SU-DHL-6 (cell line): ENCODE measurements around the gene FSHR.

Experiments
- H2AFZ ChIP-seq: fragments of 200-600 bp; sonication (generic); 2 replicates; pipeline ENCODE4 v1.6.1; 2014; ENCODE audit warnings: low read depth, mild to moderate bottlenecking, moderate library complexity, mixed read lengths, antibody characterized with exemption, low read length; ENCODE audit not compliant: severe bottlenecking
- H3F3A ChIP-seq: fragments of 200-600 bp; shearing (Covaris generic); 2 replicates; pipeline ENCODE4 v1.6.0; 2016; ENCODE audit warnings: antibody characterized with exemption, mild to moderate bottlenecking; ENCODE audit not compliant: insufficient read depth
- H3K27ac ChIP-seq: fragments of 200-600 bp; sonication (generic); 2 replicates; pipeline ENCODE4 v1.5.1; 2016; ENCODE audit warnings: low read depth, mild to moderate bottlenecking, low read length, moderate library complexity, mixed read lengths
- H3K27me3 ChIP-seq: fragments of 200-600 bp; sonication (generic), shearing (Covaris generic); 2 replicates; pipeline ENCODE4 v1.6.0; 2014; ENCODE audit warnings: mild to moderate bottlenecking, low read length
- H3K36me3 ChIP-seq: fragments of 200-600 bp; sonication (generic); 2 replicates; pipeline ENCODE4 v1.6.1; 2014; ENCODE audit warnings: mild to moderate bottlenecking, low read length, mixed read lengths
- H3K4me2 ChIP-seq: fragments of 300-600, 200-600 bp; shearing (Covaris generic), sonication (generic); 2 replicates; pipeline ENCODE4 v1.6.0; 2014; ENCODE audit warnings: low read length, low read depth, mild to moderate bottlenecking; ENCODE audit not compliant: poor library complexity, severe bottlenecking
- H3K4me3 ChIP-seq: fragments of 200-600 bp; sonication (generic); 2 replicates; pipeline ENCODE4 v1.5.1; 2014; ENCODE audit warnings: antibody characterized with exemption, low read length, mild to moderate bottlenecking, mixed read lengths; ENCODE audit not compliant: insufficient read depth, poor library complexity, severe bottlenecking
- H3K79me2 ChIP-seq: fragments of 200-600 bp; sonication (generic); 2 replicates; pipeline ENCODE4 v1.6.1; 2014; ENCODE audit warnings: mild to moderate bottlenecking, low read length, moderate library complexity; ENCODE audit not compliant: insufficient read depth
- H3K9ac ChIP-seq: fragments of 200-600 bp; sonication (generic); 2 replicates; pipeline ENCODE4 v1.7.0; 2014; ENCODE audit warnings: mild to moderate bottlenecking, low read length
- H3K9me2 ChIP-seq: fragments of 200-600 bp; sonication (generic); replicated peaks from 2 replicates; pipeline ENCODE4 v1.6.1; 2014; ENCODE audit warnings: low read length; ENCODE audit not compliant: insufficient read depth
- H3K9me3 ChIP-seq: fragments of 200-600 bp; sonication (generic); 2 replicates; pipeline ENCODE4 v1.6.1; 2014; ENCODE audit warnings: low read length, mixed read lengths; ENCODE audit not compliant: insufficient read depth
- H4K20me1 ChIP-seq: fragments of 200-600 bp; sonication (generic); 2 replicates; pipeline ENCODE4 v1.6.1; 2014; ENCODE audit warnings: low read depth, mild to moderate bottlenecking, antibody characterized with exemption, low read length, moderate library complexity, mixed read lengths
- EZH2phosphoT487 ChIP-seq: fragments of 200-600 bp; sonication (generic), shearing (Covaris generic); conservative IDR thresholded peaks from 2 replicates; pipeline ENCODE4 v1.6.1; 2018; ENCODE audit warnings: mild to moderate bottlenecking, antibody characterized with exemption, low read length, moderate library complexity, mixed read lengths
- TF ChIP-seq, protein P1 (sequence below): fragments of 200-600 bp; sonication (generic); IDR thresholded peaks from one replicate; pipeline ENCODE4 v1.5.1; 2017; ENCODE audit warnings: antibody characterized with exemption, mild to moderate bottlenecking, low read length, moderate library complexity; ENCODE audit not compliant: insufficient read depth, poor library complexity, severe bottlenecking

FSHR gene, protein sequence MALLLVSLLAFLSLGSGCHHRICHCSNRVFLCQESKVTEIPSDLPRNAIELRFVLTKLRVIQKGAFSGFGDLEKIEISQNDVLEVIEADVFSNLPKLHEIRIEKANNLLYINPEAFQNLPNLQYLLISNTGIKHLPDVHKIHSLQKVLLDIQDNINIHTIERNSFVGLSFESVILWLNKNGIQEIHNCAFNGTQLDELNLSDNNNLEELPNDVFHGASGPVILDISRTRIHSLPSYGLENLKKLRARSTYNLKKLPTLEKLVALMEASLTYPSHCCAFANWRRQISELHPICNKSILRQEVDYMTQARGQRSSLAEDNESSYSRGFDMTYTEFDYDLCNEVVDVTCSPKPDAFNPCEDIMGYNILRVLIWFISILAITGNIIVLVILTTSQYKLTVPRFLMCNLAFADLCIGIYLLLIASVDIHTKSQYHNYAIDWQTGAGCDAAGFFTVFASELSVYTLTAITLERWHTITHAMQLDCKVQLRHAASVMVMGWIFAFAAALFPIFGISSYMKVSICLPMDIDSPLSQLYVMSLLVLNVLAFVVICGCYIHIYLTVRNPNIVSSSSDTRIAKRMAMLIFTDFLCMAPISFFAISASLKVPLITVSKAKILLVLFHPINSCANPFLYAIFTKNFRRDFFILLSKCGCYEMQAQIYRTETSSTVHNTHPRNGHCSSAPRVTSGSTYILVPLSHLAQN

DNA sequence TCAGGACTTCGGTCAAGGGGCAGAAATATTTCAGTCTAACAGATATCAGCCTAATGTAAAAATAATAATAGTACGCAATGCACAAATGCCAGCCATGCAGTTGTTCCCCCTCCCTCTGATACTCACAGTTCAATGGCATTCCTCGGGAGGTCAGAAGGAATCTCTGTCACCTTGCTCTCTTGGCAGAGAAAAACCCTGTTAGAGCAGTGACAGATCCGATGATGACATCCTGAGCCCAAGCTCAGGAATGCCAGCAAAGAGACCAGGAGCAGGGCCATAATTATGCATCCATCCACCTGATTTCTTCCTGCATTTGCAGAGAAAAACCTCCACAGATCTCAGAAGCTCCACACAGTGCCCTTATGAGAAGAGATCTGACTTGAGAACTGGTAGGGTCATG lies at the start of gene FSHR:
FSHR (minus strand) TSS at position 376 of the 400 bp plus-strand sequence; CDS start at position 278, 98 bp downstream.
- TF ChIP-seq, protein P1, sequence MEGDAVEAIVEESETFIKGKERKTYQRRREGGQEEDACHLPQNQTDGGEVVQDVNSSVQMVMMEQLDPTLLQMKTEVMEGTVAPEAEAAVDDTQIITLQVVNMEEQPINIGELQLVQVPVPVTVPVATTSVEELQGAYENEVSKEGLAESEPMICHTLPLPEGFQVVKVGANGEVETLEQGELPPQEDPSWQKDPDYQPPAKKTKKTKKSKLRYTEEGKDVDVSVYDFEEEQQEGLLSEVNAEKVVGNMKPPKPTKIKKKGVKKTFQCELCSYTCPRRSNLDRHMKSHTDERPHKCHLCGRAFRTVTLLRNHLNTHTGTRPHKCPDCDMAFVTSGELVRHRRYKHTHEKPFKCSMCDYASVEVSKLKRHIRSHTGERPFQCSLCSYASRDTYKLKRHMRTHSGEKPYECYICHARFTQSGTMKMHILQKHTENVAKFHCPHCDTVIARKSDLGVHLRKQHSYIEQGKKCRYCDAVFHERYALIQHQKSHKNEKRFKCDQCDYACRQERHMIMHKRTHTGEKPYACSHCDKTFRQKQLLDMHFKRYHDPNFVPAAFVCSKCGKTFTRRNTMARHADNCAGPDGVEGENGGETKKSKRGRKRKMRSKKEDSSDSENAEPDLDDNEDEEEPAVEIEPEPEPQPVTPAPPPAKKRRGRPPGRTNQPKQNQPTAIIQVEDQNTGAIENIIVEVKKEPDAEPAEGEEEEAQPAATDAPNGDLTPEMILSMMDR, result no peak
- H2AFZ ChIP-seq, result no peak within 1 kb of the TSS

DNA sequence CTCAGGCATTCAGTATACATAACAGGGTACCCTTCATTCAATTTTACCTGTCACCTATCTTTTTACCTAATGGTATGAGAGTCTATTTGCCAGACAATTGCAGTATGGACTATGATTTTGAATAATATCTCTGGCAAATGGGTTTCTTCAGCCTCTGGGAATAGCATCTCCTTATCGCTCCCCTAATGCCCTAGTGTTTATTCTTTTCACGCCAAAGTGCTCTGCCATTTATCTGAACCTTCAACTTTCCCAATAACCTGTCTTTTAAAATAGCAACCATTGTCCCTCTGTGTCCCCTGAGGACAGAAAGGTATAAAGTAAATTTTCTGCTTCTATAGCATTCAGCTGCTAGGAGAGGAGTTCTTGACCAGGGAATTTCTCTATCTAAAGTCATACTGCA lies 45.0 kb upstream of the FSHR start:
- H3K4me2 ChIP-seq, result no peak overlapping the region
- H3K9me2 ChIP-seq, result no peaks in the 10 kb centered on the region
- no peaks in the 10 kb centered on the region for H3K79me2 ChIP-seq
- H3K27me3 ChIP-seq, result no peaks in the 10 kb centered on the region
- H3K9me3 ChIP-seq, result no peaks in the 10 kb centered on the region
- H3K9ac ChIP-seq, result no peak overlapping the region
- no peaks in the 10 kb centered on the region for H3F3A ChIP-seq
- H3K36me3 ChIP-seq, result no peaks in the 10 kb centered on the region
- no peak for TF ChIP-seq EZH2phosphoT487
- TF ChIP-seq, protein P1, result no peak
- no peak overlapping the region for H3K4me3 ChIP-seq
- H3K27ac ChIP-seq, result no peak overlapping the region
- H2AFZ ChIP-seq, result no peak overlapping the region
- H4K20me1 ChIP-seq, result no peaks in the 10 kb centered on the region

More for the DNA sequence above, at the start of gene FSHR:
- Histone ChIP-seq H3K4me3 (no peak within 1 kb of the TSS), H3K27me3 (no peaks in the 10 kb centered on the region), H3K27ac (no peak within 1 kb of the TSS), H3K9ac (no peak within 1 kb of the TSS), H3K36me3 (no peaks in the 10 kb centered on the region), H3K79me2 (no peaks in the 10 kb centered on the region), H3K9me2 (no peaks in the 10 kb centered on the region), H3K9me3 (no peaks in the 10 kb centered on the region), H3K4me2 (no peak within 1 kb of the TSS), H4K20me1 (no peaks in the 10 kb centered on the region), H3F3A (no peaks in the 10 kb centered on the region)

DNA sequence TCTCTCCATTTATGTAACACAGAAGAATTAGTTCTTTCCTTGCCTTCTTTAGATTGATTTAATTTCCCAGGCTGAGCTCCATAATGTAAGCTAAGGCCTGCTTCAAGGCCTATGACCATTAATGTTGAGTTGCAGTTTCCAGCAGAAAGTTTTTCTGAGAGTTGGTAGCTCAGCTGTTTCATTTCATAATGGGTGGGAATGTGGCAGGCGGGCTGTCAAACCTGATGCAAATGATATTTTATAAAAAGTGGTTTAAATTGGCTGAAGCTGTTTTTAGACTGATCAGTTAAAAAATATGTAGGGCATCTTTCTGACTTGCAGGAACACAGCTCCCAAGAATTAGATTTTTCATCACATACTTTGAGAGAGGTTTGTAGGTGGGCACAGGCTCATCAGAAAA lies 40.4 kb upstream of the FSHR start:
- no peak overlapping the region for H3K9ac ChIP-seq
- H3K36me3 ChIP-seq, result no peaks in the 10 kb centered on the region
- H3K27me3 ChIP-seq, result no peaks in the 10 kb centered on the region
- H3K9me2 ChIP-seq, result no peaks in the 10 kb centered on the region
- H3K9me3 ChIP-seq, result no peaks in the 10 kb centered on the region
- H3K27ac ChIP-seq, result no peak overlapping the region
- H3F3A ChIP-seq, result no peaks in the 10 kb centered on the region
- no peak overlapping the region for H3K4me3 ChIP-seq
- no peaks in the 10 kb centered on the region for H3K79me2 ChIP-seq
- TF ChIP-seq, protein P1, result no peak
- TF ChIP-seq EZH2phosphoT487, result no peak
- H4K20me1 ChIP-seq, result no peaks in the 10 kb centered on the region
- no peak overlapping the region for H3K4me2 ChIP-seq
- no peak overlapping the region for H2AFZ ChIP-seq
